ENCODE results near the gene GLIPR2.
A peak's percentile ranks its signal among the peaks of the same experiment; 100 is the strongest.
"Not testable (repeated sequence)": the region's sequence is repeated elsewhere in the genome, so short reads cannot be mapped to it uniquely, and the experiment has no call there.

Gene GLIPR2, protein sequence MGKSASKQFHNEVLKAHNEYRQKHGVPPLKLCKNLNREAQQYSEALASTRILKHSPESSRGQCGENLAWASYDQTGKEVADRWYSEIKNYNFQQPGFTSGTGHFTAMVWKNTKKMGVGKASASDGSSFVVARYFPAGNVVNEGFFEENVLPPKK

DNA sequence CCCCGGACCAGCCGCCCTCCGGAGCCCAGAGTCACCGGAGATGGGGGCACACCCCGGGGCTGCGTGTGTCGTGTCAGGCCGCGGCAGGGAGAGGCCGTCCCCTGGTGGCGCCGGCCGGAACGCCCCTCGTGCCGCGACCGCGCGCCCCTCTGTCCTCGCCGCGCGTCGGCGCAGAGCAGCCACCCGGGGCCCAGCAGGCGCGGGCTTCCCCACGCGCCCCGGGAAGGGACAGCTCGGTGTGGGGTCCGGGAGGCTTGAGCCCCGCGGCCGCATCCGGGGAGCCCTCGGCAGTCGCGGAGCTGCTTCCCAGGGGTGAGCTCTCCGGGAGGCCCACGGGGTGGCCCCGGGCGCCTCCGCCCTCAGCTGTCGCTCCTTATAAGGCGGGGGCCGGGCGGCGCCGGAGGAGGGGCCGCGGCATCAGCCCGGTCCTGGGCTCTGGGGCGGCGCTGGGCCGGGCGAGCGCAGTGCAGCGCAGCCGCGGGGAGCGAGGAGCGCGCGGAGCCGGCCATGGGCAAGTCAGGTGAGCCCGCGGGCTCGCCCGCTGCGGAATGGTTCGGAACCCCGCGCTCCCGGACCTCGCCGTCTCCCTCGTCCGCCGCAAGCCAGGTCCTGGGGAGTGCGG is at the start of gene GLIPR2:
TSS of gene GLIPR2 (plus strand) at position 462 of the 622 bp plus-strand sequence. CDS start at position 508, 46 bp downstream.
- DNase-seq = peak; percentile 43

DNA sequence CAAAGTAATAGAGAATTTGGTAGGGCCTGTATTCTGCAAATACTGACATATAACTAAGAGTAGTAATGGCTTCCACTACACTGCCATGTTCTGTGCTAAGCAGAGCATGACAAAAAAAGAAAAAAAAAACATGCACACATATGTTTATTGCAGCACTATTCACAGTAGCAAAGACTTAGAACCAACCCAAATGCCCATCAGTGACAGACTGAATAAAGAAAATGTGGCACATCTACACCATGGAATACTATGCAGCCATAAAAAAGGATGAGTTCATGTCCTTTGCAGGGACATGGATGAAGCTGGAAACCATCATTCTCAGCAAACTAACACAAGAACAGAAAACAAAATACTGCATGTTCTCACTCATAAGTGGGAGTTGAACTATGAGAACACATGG is 49.5 kb upstream of the GLIPR2 start:
- DNase-seq = not testable (repeated sequence)

DNA sequence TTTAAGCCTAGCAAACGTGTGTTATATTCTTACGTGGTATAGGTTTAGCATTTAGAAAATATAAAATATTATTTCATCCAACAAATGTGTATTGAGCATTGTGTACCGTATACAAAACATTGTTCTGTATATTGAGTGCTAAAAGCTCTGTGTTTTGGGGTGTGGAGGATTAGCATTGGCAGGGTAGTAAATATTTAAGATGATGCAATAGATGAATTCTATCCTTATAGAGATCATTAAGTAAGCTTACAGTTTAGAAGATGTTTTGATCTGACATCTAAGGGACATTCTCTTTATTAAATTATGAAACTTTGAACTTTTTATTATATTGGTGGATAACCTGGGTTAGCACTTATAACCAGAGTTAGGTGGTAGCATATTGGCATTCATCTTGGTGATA is 48.5 kb upstream of the GLIPR2 start:
- no peak for DNase-seq

DNA sequence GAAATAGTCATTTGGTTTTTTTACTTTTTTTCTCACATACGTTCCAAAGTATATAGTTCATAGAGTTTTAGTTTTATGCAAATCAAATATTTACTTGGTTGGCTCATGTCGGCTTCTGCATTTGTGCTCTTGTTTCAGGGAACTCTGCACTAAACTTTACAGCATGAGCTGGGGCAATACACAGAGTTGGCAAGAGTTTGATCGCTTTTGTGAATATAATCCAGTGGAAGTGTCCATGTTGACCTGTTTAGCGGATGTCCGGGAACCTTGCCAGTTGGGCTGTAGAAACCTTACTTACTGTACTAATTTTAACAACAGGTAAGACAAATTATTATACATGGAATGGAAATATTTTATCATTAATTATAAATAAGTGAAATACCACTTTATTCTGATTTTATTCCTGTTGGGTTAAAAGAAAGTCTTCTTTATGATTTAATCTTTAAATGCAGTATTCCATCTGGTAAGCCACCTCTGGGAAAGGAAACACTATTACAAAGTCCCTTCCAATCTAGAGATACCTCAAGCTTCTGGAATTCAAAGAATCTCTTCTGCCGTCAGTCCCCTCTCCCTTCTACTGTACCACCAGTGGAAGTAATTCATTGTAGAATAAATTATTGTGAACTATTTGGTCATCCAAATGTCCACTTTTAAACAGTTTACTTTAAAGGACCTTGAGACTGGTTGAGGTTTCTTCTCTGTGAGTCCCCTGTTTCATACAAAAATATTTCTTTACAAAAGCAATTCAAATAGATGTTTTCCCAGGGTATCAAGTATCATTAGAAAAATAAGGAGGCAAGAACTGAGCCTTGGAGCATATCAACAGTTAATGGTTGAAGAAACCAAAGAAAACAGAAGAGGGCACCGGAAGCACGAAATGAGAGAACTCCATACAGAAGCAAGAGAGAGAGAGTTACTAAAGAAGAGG is 45.2 kb upstream of the GLIPR2 start:
- DNase-seq = no peak

DNA sequence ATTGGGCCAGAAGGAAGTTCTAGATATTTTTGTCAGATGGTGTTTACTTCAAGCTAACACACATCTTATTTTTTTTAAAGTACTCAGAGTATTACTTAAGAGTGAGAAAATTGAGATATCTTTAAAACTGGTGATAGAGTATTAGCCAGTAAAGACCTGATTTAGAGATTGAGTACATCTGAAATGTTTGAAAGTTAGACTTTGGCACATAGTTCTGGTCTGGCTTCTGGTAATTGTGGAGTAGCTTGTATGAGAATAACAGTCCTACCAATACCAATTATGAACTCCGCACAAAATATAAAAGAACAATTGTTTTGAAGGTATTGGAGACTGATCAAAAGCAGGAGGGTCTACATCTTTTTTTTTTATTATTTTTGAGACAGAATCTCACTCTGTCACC is 44.5 kb upstream of the GLIPR2 start:
- DNase-seq = no peak

DNA sequence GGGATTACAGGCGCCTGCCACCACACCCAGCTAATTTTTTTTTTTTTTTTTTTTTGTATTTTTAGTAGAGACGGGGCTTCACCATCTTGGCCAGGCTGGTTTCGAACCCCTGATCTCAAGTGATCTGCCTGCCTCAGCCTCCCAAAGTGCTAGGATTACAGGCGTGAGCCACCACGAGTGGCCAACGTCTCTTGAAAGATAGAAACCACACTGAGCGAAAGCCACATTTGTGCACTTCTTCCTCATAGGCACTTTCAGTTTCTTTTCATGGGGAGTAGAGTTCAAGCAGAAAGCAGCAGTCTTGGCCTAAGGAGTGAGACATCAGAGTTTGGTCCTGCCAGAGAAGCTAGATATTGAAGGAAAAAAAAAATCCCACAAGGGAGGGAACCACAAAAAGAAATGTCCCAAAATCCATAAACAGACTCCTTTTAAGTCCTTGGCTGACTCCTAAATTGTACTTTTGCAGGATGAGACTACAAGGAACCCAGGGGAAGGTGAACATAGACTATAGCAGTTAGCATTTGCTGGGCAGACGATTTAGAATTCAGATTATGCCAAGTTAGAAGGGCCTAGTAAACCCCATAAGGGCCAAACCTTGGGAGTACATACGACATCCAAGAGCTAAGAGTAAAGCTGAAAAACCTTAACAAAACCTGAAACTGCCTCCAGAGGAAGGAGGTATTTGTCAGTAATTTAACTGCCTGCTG is 43.9 kb upstream of the GLIPR2 start:
- no peak for DNase-seq

DNA sequence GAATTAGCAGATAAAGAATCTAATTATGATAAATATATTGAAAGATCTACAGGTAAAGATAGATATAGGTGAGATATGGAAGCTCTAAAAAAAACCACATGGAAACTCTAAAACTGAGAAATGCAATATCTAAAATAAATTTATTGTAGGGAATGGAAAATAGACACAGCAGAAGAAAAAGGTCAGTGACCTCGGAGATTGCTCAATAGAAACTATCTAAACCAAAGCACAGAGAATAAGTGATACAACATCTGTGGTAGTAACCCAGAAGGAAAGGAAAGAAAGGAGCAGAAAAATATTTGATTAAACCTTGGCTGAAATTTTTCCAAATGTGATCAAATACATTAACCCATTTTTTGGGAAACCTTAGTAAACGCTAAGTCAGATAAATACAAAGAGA is 43.1 kb upstream of the GLIPR2 start:
- no peak for DNase-seq

DNA sequence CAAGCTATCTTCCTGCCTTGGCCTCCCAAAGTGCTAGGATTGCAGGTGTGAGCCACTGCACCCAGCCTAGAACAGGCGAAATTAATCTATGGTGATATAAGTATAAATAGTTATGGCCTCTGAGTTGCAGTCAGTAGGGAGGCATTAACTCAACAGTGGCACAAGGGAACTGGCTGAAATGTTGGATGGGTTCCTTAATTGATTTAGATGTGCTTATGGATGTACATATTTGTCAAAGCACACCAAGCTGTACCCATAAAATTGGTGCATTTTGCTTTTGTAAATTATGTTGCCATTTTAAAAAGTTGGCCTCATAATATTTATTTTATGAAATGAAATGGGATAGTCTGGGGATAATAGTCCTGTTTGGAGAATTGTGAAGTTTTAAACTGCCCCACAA is 36.8 kb upstream of the GLIPR2 start:
- no peak for DNase-seq

DNA sequence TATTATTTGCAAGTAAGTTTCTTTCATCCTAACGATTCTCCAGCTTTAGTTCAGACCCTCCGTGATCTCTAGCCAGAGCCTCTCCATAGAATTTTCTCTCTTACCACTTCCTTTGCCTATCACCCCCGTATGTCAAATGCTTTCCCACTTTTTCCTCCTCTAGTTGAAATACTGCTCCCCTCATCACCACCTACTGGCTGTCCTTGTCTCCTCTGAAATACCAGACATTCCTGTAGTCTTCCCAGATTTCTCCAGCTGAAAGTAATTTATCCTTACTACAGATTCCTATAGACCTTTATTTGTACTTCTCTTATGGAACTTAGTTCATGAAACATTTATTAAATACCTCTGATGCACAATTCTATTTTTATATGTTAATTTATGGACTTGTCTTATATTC is 36.0 kb upstream of the GLIPR2 start:
- no peak for DNase-seq

DNA sequence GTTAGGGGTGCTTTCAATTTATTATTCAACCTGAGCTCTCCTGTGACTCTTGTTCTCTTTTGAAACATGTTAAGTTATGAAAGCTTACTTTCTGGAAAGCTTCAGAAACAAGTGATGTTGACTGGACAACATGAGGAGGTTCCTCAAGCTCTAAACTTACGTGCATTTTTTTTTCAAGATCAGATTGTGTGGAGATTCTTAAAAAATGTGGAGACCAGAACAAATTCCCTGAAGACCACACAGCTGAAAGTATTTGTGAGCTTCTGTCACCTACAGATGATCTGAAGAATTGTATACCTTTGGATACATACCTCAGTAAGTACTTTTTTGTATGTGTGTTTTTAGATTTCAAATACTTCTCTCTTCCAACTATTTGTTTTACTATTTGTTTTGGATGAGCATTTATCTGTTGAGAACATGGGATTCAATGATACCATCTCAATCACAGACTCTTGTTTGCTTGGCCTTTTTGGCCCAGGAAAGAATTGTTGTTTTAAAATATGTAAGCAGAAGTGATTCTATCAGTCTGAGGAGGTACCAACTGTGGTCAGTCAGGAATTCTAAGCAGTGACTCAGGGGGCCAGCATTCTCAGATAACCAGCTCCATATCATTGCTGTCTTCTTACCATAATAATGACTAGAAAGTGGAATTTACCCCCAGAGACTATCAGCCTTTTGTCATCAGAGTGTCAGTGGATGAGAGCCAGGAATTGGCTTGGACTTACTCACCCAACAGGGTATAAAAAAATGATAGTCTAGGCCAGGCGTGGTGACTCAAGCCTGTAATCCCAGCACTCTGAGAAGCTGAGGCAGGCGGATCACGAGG is 34.4 kb upstream of the GLIPR2 start:
- no peak for DNase-seq

DNA sequence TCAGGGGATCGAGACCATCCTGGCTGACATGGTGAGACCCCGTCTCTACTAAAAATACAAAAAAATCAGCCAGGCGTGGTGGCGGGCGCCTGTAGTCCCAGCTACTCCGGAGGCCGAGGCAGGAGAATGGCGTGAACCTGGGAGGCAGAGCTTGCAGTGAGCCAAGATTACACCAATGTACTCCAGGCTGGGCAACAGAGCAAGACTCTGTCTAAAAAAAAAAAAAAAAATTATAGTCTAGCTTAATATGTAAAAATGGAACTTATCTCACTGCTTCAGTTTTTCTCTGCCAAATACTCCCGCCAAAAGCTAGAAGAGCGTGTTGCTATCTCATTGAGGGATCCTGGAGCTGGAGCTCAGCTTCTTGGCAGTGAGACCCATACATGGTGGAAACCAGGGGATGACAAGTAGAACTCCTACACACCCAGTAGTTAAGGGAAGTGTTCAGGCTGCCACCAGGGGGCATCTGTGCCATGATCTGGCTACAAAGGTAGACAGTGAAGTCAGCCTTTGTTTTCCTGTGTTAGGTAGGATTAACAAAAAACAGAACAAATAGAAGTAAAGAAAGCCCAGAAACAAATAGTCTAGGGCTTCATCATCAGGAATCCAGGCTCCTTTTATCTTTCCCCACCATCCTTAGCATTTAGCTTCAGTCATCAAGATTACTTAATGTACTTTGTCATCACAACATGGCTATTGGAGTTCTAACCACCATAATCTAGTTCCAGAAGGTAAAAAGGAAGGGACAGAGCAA is 33.6 kb upstream of the GLIPR2 start:
- DNase-seq = peak; percentile 66

DNA sequence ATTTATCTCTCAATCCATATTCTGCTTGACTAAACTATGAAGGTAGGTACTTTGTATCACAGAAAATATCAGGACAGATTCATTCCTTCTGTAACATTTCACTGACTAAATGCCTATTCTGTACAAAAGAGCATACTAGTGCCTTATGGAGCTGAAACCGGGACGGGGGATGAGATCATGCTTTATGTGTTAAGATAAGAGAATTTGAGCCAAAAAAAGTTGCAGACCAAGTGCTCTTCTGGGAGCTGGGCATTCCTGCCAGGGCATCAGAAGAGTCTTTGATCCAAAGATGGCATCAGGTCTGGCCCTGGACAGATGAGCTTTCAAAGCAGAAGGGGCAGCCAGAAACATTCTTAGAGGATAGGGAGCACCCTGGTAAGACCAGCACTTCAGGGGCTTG is 27.5 kb upstream of the GLIPR2 start:
- no peak for DNase-seq

DNA sequence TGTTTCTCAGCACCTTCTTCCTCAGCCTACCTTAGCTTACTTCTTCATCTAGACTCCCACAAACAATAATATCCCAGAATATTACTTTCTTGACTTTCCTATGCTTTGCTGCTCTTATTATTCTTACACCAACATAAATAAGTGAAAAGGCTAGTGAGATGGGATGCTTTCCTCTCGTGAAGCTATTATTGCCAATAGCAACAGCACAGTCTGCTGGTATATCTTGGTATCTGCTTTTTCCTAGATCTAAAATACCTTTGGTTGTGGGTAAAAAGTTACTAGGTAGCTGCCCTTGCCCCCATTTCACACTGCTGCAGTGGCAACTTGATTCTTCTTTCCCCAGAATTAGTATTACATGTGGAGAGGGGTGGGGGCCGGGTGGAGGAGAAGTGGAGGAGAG is 26.1 kb upstream of the GLIPR2 start:
- no peak for DNase-seq

DNA sequence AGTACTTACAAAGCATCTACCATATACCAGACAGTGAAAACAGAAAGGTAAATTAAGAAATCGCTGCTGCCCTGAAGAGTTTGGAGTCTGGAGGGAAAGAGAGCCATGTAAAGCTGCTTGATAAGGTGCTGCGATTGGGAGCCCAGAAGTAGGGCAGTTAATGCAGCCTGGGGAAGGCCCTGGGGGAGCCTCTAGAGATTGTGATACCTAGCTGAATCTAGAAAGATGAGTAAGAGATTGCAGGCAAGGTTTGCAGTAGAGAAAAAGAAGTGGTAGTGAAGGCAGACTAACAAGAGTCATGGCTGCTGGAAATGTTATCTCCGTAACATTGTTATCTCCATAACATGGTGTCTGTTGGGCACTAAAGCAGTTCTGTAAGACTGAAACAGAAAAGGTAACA is 24.0 kb upstream of the GLIPR2 start:
- no peak for DNase-seq

DNA sequence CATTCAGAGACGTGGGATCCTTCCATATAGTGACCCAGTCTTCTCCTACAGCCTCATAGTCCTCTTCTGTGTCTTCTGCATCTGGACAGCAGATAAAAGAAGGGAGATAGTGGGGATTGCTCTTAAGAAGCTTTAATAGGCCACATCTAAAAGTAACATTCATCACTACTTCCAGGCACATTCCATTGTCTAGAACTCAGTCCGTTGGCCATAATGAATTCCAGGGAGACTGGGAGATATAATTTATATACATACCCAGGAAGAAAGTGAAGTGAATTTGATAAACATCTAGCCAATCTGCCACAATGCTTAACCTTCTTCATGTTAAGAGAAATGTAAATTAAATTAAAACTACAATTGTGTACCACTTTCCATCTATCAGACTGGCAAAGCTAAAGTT is 22.5 kb upstream of the GLIPR2 start:
- DNase-seq = no peak

DNA sequence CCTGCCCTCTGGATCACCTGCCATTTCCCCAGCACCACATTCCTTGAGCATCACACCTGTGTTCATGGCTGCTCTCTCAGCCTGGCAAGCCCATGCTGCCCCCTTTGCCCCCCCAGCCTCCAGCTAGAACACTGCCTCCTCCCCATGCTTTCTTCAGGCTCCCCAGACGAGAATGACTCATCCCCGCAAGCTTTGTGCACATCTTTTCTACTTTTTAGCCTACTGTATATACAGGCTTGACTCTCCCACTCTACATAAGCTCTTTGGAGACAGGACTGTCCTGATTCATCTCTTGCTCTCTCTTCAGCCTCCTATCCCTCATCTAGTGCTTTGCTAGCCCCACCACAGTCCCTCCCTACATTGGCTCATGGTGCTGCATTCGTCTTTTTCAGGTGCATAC is 19.9 kb upstream of the GLIPR2 start:
- no peak for DNase-seq

DNA sequence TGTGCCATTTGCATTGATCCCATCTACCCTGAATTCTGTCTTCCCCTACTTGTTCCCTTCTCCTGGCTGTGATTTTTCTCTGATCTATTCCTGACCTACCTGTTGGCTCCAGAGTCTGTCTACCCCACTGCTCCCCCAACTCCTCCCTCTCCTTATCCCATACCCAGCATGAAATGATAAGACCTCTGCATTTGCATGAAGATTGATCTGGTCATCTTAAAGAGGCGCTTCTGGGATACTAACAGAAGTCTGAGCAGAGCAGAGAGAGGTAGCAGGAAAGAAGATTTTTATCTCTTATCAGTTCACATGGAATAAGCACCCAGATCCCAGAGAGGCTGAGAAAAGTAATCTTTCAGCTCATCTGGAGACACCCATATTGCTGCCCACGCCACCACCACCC is 18.3 kb upstream of the GLIPR2 start:
- no peak for DNase-seq

DNA sequence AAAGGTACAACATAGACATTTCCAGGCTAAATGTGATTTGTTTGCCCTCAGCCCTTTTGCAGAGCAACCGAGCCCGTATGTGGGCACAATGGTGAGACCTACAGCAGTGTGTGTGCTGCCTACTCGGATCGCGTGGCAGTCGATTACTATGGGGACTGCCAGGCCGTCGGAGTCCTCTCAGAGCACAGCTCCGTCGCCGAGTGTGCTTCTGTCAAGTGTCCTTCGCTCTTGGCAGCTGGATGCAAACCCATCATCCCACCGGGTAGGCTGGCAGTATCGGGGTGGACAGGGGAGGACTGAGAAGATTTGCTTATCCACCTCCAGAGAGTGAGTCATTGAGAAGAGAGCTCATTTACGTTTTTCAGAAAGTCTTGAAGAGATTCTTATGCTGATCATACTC is 17.8 kb upstream of the GLIPR2 start:
- no peak for DNase-seq

DNA sequence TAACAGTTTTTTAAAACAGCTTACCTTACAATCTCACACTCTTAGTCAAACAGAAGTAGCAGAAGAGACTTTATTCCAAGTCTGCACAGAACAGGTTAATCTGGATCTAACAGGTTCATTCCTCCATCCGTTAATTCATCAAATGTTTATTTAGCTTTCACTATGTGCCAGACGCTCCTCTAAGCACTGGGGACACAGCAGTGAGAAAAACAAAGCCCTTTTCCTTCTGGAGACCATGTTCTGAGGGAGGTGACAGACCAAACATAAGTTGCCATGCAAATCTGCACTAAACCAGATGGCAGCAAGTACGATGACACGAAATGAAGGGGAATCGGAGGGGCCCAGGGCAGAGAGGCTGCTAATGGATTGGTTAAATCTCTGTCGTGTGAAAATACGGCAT is 17.1 kb upstream of the GLIPR2 start:
- DNase-seq = peak; percentile 34

DNA sequence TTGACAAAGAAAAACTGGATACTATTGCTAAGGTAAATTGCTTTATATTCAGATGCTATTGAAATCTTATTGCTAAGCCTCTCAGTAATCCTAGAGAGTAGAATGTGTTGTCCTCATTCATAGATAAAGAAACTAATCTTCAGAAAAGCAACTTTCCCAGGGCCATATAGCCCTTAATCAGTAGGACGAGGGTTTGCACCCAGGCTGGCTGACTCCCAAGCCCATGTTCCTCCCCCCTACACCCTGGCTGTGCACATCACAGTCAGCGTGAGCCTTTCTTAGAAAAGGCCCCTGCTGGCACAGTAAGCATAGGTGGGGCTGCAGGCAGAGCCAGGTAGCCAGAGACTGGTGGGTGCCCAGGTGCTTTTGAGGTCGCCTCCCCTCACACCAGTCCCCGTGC is 15.8 kb upstream of the GLIPR2 start:
- no peak for DNase-seq

DNA sequence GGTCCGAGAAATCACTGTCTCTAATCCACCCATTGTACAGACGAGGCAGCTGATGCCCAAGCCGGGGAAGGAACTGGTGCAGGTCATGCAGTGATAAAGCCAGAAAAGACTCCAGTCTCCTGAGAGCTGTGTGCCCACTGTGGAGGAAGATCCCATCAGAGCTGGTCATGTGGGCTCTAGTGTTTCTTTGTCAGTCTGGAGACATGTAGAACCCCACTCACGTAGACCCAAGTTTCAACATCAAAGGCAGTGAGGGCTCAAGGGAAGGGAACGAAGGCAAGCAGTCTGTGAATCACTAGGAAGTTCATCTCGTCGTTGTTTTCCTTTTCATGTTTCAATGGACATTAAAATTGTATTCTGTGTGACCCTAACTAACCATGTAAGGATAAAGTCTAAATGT is 14.6 kb upstream of the GLIPR2 start:
- DNase-seq = no peak

DNA sequence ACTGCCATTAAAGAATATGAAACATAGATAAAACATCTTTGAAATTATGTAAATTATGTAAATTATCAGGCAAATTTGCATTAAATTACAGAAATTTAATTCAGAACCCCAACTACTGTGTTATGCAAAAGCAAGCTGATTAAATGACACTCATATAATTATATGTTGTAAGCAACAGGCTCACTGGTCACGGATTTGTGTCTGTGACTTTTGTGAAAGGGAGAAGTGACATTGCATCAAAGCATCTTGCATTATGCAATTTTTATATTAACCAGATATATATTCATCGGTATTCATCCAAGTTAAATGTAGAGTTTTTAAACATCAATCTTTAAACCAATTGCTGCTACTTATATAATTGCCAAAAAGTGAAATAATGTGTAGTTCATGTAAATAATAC is 13.0 kb upstream of the GLIPR2 start:
- DNase-seq = no peak

All from NCI-H774 (cell line).